Measurements from ENCODE around the gene SORCS2. TPM values are rescaled to one million over a fixed set of nuclear protein-coding genes. Genes with fewer than 3 reads are reported as not detected.

Gene SORCS2
- total and polyA plus RNA-seq, 2 donors (not counting 1 experiment from before 2014, with no cell fraction given), result not detected

DNA sequence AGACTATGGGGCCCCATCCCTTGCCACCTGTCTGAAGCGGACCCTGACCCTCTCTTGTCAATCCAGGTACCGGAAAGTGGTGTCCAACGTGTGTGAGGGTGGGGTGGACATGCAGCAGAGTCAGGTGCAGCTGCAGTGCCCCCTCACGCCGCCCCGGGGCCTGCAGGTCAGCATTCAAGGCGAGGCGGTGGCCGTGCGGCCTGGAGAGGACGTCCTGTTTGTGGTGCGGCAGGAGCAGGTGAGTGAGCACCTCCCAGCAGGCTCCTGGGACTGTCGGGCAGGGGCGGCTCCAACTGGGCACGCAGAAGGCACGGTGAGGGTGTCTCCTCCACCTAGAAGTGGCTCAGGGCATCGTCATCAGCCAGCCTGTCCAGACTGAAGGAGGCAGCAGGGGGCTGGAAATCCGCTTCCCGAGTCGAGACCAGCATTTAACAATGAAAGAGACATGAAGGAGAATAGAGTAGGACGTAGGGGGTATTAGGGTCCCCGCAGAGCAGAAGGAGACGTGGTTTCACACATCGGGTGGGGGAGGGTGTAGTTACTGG is 525.7 kb downstream of the SORCS2 start:
- Mint-ChIP-seq H3K27me3 (peaks cover 23% of the 10 kb centered on the region), H3K27ac (no peak overlapping the region), H3K4me3 (no peak overlapping the region), H3K9me3 (ENCODE audit: insufficient read depth) (no peaks in the 10 kb centered on the region), H3K4me1 (no peaks in the 10 kb centered on the region)
- H3K9me3 ChIP-seq (ENCODE audit: control extremely low read depth in 1 of 3, control insufficient read depth in 2 of 3, insufficient read depth in 1 of 3, low read length in 2 of 3), result peaks cover 0 to 14% (median 0%) of the 10 kb centered on the region in 3 donors
- H3K4me2 ChIP-seq (replicated peaks; ENCODE audit: low read depth, low read length, poor library complexity, severe bottlenecking), result no peak overlapping the region
- intact Hi-C loops (cut with micrococcal nuclease), result no loop called here
- CTCF ChIA-PET, result no interaction called here
- H3K79me2 ChIP-seq (ENCODE audit: control insufficient read depth, insufficient read depth, low read length), result no peaks in the 10 kb centered on the region
- H3K27me3 ChIP-seq (replicated peaks in 1 of 4; ENCODE audit: control extremely low read depth in 1 of 4, control insufficient read depth in 3 of 4, insufficient read depth in 4 of 4, low read length in 3 of 4), result peaks cover 0 to 7% (median 0%) of the 10 kb centered on the region in 4 experiments
- no peak overlapping the region for H3K4me3 ChIP-seq (ENCODE audit: control extremely low read depth in 1 of 5, extremely low read depth in 1 of 5, insufficient read depth in 1 of 5, low read depth in 2 of 5, low read length in 4 of 5)
- no peaks in the 10 kb centered on the region for H4K20me1 ChIP-seq (ENCODE audit: control insufficient read depth, insufficient read depth, low read length, poor library complexity, severe bottlenecking)
- no peaks in the 10 kb centered on the region for H3K4me1 ChIP-seq (ENCODE audit: control insufficient read depth in 2 of 2, insufficient read depth in 2 of 2, low read length in 2 of 2)
- 78% methylated on average over 23 of the region's 24 CpGs for WGBS (ENCODE audit: insufficient coverage)
- no peak for DNase-seq
- no peak overlapping the region for H2AFZ ChIP-seq (ENCODE audit: insufficient read depth, low read depth, low read length, poor library complexity, severe bottlenecking)
- POLR2A ChIA-PET, result no interaction called here
- no peak for TF ChIP-seq EZH2 (IDR thresholded peaks at IDR 0.05; ENCODE audit: borderline replicate concordance, insufficient read depth, low read depth, low read length, poor library complexity, severe bottlenecking)
- TF ChIP-seq, protein P1, sequence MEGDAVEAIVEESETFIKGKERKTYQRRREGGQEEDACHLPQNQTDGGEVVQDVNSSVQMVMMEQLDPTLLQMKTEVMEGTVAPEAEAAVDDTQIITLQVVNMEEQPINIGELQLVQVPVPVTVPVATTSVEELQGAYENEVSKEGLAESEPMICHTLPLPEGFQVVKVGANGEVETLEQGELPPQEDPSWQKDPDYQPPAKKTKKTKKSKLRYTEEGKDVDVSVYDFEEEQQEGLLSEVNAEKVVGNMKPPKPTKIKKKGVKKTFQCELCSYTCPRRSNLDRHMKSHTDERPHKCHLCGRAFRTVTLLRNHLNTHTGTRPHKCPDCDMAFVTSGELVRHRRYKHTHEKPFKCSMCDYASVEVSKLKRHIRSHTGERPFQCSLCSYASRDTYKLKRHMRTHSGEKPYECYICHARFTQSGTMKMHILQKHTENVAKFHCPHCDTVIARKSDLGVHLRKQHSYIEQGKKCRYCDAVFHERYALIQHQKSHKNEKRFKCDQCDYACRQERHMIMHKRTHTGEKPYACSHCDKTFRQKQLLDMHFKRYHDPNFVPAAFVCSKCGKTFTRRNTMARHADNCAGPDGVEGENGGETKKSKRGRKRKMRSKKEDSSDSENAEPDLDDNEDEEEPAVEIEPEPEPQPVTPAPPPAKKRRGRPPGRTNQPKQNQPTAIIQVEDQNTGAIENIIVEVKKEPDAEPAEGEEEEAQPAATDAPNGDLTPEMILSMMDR (IDR thresholded peaks at IDR 0.05), result no peak
- no peak overlapping the region for H3K27ac ChIP-seq (ENCODE audit: low read length in 2 of 2)
- ATAC-seq (ENCODE audit: low read depth), result no peak
- H3K9ac ChIP-seq (ENCODE audit: low read length), result no peak overlapping the region
- H3K36me3 ChIP-seq (replicated peaks in 1 of 2; ENCODE audit: control extremely low read depth in 1 of 2, control insufficient read depth in 1 of 2, extremely low read depth in 1 of 2, insufficient read depth in 2 of 2, low read length in 1 of 2), result no peaks in the 10 kb centered on the region

DNA sequence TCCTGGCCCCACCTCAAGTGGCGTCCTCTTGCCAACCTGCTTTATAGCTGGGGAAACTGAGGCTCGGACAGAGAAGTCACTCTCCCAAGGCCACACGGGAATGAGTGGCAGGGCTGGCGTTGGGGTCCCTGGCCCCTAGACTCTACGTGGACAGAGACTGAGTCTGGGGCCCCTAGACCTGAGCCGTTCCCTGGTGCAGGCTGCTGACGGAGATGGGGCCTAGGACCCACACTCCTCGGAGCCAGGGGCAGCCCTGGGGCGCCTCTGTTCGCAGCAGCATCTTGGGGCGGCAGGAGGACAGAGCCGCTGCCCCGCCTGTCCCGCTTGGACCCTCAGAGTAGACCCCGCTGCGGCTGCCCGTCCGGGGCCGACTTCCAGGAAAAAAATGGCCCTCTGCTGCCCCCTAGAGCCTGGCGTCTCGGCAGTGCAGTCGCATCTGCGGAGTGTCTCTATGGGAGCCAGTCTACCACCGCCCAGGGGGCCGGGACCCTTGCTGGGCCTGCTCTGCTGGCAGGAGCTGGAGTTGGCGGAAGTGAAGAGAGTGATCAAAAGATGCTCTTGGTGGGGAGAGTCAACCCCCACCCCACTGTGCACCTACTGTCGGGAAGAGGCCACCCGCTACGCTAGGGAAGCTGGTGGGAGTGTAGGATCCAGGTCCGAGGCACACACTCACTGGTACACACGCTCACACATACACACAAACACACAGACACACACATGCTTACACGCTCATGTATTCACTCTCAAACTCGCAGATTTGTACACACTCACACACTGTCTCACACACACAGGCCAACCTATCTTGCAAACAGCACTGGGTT is 527.2 kb downstream of the SORCS2 start:
- no peak overlapping the region for H3K4me3 ChIP-seq (ENCODE audit: control extremely low read depth in 1 of 5, extremely low read depth in 1 of 5, insufficient read depth in 1 of 5, low read depth in 2 of 5, low read length in 4 of 5)
- Mint-ChIP-seq H3K9me3 (ENCODE audit: insufficient read depth) (no peaks in the 10 kb centered on the region), H3K27me3 (peaks cover 23% of the 10 kb centered on the region), H3K27ac (no peak overlapping the region), H3K4me3 (no peak overlapping the region), H3K4me1 (no peaks in the 10 kb centered on the region)
- ChIA-PET POLR2A (no interaction called here), CTCF (no interaction called here)
- no peaks in the 10 kb centered on the region for H3K36me3 ChIP-seq (replicated peaks in 1 of 2; ENCODE audit: control extremely low read depth in 1 of 2, control insufficient read depth in 1 of 2, extremely low read depth in 1 of 2, insufficient read depth in 2 of 2, low read length in 1 of 2)
- no peak for DNase-seq
- no peaks in the 10 kb centered on the region for H3K4me1 ChIP-seq (ENCODE audit: control insufficient read depth in 2 of 2, insufficient read depth in 2 of 2, low read length in 2 of 2)
- no peak for ATAC-seq (ENCODE audit: low read depth)
- peaks cover 0 to 7% (median 0%) of the 10 kb centered on the region in 4 experiments for H3K27me3 ChIP-seq (replicated peaks in 1 of 4; ENCODE audit: control extremely low read depth in 1 of 4, control insufficient read depth in 3 of 4, insufficient read depth in 4 of 4, low read length in 3 of 4)
- intact Hi-C loops (cut with micrococcal nuclease), result no loop called here
- H2AFZ ChIP-seq (ENCODE audit: insufficient read depth, low read depth, low read length, poor library complexity, severe bottlenecking), result no peak overlapping the region
- H3K9ac ChIP-seq (ENCODE audit: low read length), result no peak overlapping the region
- no peaks in the 10 kb centered on the region for H3K79me2 ChIP-seq (ENCODE audit: control insufficient read depth, insufficient read depth, low read length)
- TF ChIP-seq, protein P1 (IDR thresholded peaks at IDR 0.05), result peak; percentile 51
- no peak for TF ChIP-seq EZH2 (IDR thresholded peaks at IDR 0.05; ENCODE audit: borderline replicate concordance, insufficient read depth, low read depth, low read length, poor library complexity, severe bottlenecking)
- WGBS (ENCODE audit: insufficient coverage), result 32% methylated on average over 28 of the region's 33 CpGs
- no peak overlapping the region for H3K27ac ChIP-seq (ENCODE audit: low read length in 2 of 2)
- H4K20me1 ChIP-seq (ENCODE audit: control insufficient read depth, insufficient read depth, low read length, poor library complexity, severe bottlenecking), result no peaks in the 10 kb centered on the region
- no peak overlapping the region for H3K4me2 ChIP-seq (replicated peaks; ENCODE audit: low read depth, low read length, poor library complexity, severe bottlenecking)
- peaks cover 0 to 9% (median 0%) of the 10 kb centered on the region in 3 donors for H3K9me3 ChIP-seq (ENCODE audit: control extremely low read depth in 1 of 3, control insufficient read depth in 2 of 3, insufficient read depth in 1 of 3, low read length in 2 of 3)
